Measurements from ENCODE around the gene GCHFR.

GCHFR gene

DNA sequence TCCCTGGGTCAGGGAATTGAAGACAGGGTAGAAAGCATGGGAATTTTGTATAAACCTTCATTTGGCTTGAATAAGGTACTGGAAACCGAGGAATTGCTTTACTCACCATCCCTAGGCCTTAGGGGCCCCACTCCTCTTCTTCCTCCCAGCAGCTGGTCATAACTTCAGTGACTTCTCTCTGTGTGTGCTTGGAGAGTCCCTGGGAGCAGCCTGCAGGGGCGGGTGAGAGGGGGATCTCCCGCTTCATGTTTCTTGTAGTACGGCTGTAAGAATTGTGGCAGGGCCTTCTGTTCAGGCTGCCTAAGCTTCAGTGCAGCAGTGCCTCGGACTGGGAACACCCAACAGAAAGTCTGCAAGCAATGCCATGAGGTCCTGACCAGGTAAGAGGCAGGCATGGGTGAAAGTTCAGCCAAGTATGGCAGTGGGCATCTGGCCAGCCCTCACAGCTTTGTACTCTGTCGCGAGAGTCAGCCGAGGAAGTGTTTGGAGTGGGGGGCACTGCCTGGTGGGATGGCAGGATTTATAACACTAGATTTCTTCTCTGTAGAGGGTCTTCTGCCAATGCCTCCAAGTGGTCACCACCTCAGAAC lies 45.1 kb downstream of the GCHFR start:
- DNase-seq (ENCODE audit: low read depth), result no peak

DNA sequence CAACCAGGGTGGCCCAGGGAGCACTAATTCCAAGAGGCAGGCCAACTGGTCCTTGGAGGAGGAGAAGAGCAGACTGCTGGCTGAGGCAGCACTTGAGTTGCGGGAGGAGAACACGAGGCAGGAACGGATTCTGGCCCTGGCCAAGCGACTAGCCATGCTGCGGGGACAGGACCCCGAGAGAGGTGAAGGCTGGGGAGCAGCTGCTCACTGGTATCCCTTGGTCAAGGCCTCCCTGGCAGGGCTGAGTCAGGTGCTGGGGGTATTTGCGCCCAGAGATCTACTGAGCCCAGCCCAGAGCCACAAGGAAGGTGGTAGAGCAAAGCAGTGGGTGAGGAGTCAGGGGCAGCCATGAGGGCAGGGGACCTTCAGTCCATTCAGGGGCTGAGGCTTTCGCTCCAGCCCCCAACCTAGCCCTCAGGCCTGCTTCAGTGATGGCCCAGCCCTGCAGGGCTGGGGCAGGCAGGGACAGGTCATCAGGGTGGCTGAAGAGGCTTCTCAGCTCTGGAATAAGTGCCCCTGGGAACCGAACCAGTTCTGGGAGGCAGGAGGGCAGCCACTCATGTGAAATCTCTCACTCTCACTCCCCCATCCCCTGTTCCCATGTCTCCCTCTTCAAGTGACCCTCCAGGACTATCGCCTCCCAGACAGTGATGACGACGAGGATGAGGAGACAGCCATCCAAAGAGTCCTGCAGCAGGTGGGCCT lies 49.0 kb downstream of the GCHFR start:
- no peak for DNase-seq (ENCODE audit: low read depth)

DNA sequence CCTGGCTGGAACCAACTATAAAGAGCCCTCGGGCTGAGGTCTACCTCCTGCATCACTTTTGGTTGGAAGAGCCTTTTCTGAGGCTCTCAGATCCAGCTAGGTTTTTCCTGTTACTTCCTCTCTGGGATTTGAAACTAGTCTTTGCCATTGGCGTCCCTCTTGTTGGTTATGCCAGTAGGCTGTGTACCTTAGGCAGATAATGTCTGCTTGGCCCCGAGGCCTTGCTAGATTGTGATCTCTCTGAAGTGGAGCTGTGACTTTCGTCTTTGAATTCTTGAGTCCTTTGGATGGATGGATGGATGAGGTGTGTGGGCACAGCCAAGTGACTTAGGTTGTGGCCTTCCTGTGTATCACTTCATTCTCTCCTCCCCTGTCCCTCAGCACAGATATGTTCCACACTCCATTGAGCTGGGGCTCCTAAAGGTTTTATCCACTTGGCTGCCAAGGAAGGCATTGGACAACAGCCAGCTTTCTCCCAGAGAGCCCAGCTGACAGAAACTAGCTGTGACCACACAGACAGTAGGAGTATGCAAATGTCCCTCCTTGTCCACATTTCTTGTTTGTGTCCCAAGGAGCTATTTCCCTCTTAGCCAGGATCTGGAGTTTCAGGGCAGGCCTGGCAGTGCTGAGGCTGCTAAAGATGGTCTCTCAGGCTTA lies 51.3 kb downstream of the GCHFR start:
- DNase-seq (ENCODE audit: low read depth), result no peak

Measured in T follicular helper cell (primary cell).